ENCODE measurements around the gene CRYBG1.

Gene CRYBG1

DNA sequence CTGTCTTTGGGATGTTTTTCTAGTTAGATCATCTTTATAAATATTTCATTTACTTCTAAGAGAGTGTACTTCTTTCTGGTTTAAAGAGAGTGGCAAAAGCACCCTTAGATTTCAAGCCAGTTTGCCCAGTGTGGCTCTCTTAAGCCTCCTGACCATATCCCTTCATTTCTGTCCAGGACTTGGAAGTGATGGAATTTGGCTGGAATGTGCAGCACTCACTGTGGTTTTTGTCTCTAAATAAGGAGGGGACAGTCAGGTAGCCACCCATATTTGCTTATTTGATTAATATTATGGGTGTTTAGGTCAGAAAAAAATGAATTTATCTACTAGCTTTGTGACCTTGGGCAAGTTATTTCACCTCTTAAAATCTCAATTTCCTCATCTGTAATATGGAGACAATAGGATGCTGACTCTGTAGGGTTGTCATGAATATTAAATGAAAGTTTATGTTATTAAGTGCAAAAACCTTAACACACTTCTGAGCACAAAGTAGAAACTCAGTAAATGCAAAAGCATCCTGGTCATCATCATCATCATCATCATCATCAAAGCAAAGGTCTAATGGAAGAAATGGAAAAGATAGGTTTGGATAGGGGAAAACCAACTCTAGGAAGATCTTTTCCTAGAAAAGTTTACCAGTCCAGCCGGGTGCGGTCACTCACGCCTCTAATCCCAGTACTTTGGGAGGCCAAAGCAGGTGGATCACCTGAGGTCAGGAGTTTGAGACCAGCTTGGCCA lies 3.1 kb downstream of the CRYBG1 start:
- TF ChIP-seq SIN3A (IDR thresholded peaks at IDR 0.05; ENCODE audit: borderline replicate concordance, insufficient read depth, low read length) (no peak), FOXP2 (optimal IDR thresholded peaks at IDR 0.05; ENCODE audit: borderline replicate concordance, extremely low read depth, extremely low read length, insufficient read depth) (no peak), TAF1 (IDR thresholded peaks at IDR 0.05; ENCODE audit: borderline replicate concordance, insufficient read depth, low read length) (no peak), POLR2AphosphoS5 (IDR thresholded peaks at IDR 0.05; ENCODE audit: low read depth, low read length) (no peak)
- TF ChIP-seq, protein P1, sequence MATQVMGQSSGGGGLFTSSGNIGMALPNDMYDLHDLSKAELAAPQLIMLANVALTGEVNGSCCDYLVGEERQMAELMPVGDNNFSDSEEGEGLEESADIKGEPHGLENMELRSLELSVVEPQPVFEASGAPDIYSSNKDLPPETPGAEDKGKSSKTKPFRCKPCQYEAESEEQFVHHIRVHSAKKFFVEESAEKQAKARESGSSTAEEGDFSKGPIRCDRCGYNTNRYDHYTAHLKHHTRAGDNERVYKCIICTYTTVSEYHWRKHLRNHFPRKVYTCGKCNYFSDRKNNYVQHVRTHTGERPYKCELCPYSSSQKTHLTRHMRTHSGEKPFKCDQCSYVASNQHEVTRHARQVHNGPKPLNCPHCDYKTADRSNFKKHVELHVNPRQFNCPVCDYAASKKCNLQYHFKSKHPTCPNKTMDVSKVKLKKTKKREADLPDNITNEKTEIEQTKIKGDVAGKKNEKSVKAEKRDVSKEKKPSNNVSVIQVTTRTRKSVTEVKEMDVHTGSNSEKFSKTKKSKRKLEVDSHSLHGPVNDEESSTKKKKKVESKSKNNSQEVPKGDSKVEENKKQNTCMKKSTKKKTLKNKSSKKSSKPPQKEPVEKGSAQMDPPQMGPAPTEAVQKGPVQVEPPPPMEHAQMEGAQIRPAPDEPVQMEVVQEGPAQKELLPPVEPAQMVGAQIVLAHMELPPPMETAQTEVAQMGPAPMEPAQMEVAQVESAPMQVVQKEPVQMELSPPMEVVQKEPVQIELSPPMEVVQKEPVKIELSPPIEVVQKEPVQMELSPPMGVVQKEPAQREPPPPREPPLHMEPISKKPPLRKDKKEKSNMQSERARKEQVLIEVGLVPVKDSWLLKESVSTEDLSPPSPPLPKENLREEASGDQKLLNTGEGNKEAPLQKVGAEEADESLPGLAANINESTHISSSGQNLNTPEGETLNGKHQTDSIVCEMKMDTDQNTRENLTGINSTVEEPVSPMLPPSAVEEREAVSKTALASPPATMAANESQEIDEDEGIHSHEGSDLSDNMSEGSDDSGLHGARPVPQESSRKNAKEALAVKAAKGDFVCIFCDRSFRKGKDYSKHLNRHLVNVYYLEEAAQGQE (IDR thresholded peaks at IDR 0.05; ENCODE audit: insufficient read depth in 1 of 2, low read depth in 2 of 2, low read length in 2 of 2) = no peak

DNA sequence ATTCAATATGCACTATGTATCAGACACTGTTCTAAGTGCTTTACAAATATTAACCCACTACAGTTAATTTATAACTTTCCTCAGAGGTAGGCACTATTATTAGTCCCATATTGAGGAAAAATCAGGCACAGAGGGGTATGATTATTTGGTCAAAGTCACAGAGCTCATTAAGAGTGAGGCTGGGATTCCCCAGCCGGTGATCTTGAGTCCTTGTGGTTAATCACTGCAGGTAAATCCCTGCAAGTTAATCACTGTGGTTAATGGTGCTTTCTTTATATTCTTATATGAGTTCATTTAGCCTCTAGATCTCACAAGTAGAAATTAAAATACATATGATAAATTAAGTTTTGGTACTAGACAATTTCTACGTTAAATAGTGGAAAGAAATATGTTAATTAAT lies 9.2 kb downstream of the CRYBG1 start:
- TF ChIP-seq, protein P1 (IDR thresholded peaks at IDR 0.05; ENCODE audit: insufficient read depth in 1 of 2, low read depth in 2 of 2, low read length in 2 of 2) = no peak
- no peak for TF ChIP-seq FOXP2 (optimal IDR thresholded peaks at IDR 0.05; ENCODE audit: borderline replicate concordance, extremely low read depth, extremely low read length, insufficient read depth)
- no peak for TF ChIP-seq SIN3A (IDR thresholded peaks at IDR 0.05; ENCODE audit: borderline replicate concordance, insufficient read depth, low read length)
- TF ChIP-seq POLR2AphosphoS5 (IDR thresholded peaks at IDR 0.05; ENCODE audit: low read depth, low read length) = no peak
- TF ChIP-seq TAF1 (IDR thresholded peaks at IDR 0.05; ENCODE audit: borderline replicate concordance, insufficient read depth, low read length) = no peak

DNA sequence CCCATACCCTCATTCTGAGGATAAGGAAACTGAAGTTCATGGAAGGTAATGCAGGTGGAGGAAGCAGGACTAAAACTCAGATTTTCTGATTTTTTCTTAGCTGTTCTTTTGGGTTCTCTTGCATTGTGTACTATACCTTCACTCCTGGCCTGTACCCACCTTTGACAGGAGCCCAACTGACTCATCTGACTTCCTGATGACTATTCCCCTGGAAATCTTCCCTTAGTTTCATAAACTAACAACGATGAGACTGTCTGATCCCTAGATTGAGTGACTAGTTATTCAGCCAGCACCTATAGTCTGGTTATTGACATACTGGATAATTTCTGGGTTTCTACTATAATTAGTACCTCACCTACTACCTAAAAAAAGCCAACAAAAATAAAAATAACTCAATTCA lies 10.1 kb downstream of the CRYBG1 start:
- no peak for TF ChIP-seq SIN3A (IDR thresholded peaks at IDR 0.05; ENCODE audit: borderline replicate concordance, insufficient read depth, low read length)
- TF ChIP-seq, protein P1 (IDR thresholded peaks at IDR 0.05; ENCODE audit: insufficient read depth in 1 of 2, low read depth in 2 of 2, low read length in 2 of 2) = no peak
- no peak for TF ChIP-seq TAF1 (IDR thresholded peaks at IDR 0.05; ENCODE audit: borderline replicate concordance, insufficient read depth, low read length)
- TF ChIP-seq FOXP2 (optimal IDR thresholded peaks at IDR 0.05; ENCODE audit: borderline replicate concordance, extremely low read depth, extremely low read length, insufficient read depth) = no peak
- TF ChIP-seq POLR2AphosphoS5 (IDR thresholded peaks at IDR 0.05; ENCODE audit: low read depth, low read length) = no peak

DNA sequence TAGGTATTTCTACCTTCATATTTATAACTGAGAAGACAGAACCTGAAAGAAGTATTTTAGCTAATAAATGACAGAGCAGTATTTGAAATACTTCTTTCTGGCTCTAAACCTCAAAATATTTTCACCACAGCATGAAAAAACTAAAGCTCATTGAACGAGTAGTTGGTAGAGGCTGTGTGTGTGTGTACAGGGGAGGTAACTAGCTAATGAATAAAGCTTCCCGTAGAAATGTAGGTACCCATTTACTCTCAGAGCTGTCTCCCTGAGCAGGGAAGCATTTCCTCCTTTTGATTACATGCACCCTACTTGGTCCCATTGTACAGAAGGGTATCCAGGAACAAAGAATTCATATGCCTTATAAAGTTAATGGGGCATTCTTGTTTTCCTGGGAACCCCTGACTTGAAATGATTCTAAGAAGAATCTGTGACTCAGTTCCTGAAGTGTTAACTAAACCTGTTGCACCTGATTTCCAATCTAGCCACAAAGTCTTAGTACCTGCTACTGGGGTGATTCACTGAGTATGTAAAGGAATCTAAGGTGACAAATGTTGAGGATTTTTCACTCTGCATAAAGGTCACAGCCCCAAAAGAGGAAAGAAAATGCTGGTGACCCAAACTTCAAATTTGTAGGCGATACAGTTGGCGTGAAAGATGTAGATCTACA lies 12.5 kb downstream of the CRYBG1 start:
- TF ChIP-seq TAF1 (IDR thresholded peaks at IDR 0.05; ENCODE audit: borderline replicate concordance, insufficient read depth, low read length) (no peak), SIN3A (IDR thresholded peaks at IDR 0.05; ENCODE audit: borderline replicate concordance, insufficient read depth, low read length) (no peak), POLR2AphosphoS5 (IDR thresholded peaks at IDR 0.05; ENCODE audit: low read depth, low read length) (no peak), FOXP2 (optimal IDR thresholded peaks at IDR 0.05; ENCODE audit: borderline replicate concordance, extremely low read depth, extremely low read length, insufficient read depth) (no peak)
- TF ChIP-seq, protein P1 (IDR thresholded peaks at IDR 0.05; ENCODE audit: insufficient read depth in 1 of 2, low read depth in 2 of 2, low read length in 2 of 2) = no peak
